ENCODE results near the gene TRAFD1.

DNA sequence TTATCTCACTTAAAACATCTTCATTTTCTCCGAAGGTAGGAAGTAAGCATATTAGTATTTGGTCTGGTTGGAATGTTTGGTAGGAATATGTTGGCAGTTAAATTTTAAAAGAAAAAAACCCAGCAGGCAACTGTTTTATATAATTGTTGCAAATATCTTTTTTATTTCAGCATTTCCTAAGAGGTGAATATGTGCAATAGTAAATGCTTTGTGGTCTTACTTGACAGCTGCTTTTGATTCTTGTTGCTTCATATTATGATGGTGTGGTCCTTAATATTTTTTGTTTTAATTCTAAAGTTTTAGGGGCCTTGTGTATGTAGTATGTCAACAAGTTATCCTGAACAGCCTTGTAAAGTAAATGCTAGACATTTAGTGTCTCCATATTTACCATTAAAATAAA is 6.3 kb downstream of the TRAFD1 start:
- TF ChIP-seq GATA2 (IDR thresholded peaks at IDR 0.05; ENCODE audit: low read depth, low read length) (no peak), GATA3 (IDR thresholded peaks at IDR 0.05; ENCODE audit: low read depth, low read length) (no peak)

Data from SH-SY5Y (cell line).